Endothelial cell of umbilical vein (primary cell): ENCODE data around the gene EGF. TPM values are rescaled to one million over a fixed set of nuclear protein-coding genes. Genes with fewer than 3 reads are reported as not detected.

Source experiments
- BruUV-seq: library from RNA; stranded (reverse); fragments of 400-500 nt; replicated peaks from 2 replicates; lab custom pipeline; 2021; lab: Mats Ljungman, UMichigan
- CTCF ChIA-PET: fragments of 300-600, 350-600 bp; sonication (Branson Sonifier 250); formaldehyde crosslinking; loops from one replicate; lab custom pipeline; 2021; ENCODE audit warnings: antibody characterized with exemption, inconsistent platforms; lab: Charles Lee
- POLR2A ChIA-PET: fragments of 300-600, 350-600 bp; sonication (Branson Sonifier 250); formaldehyde crosslinking; loops from one replicate; lab custom pipeline; 2021; ENCODE audit warnings: antibody characterized with exemption, inconsistent platforms; lab: Charles Lee
- DNase-seq: peaks from one replicate; pipeline ENCODE4 v3.0.0-alpha.2; 2011; ENCODE audit warnings: low read depth, low spot score
- FAIRE-seq: peaks from 2 replicates; lab custom pipeline; 2011; peaks lifted over from hg19 to GRCh38; lab: Jason Lieb, UNC
- H2AFZ ChIP-seq: 2 replicates; pipeline ENCODE4 v1.6.0; 2012; ENCODE audit warnings: low read depth, low read length, control low read depth, inconsistent platforms
- H3K27ac ChIP-seq: 2 replicates; pipeline ENCODE4 v1.5.1; 2011; ENCODE audit warnings: low read depth, mild to moderate bottlenecking, control low read depth, low read length, moderate library complexity; ENCODE audit not compliant: insufficient read depth
- H3K27me3 ChIP-seq, 2 experiments: 2 replicates each; pipeline versions ENCODE4 v1.6.0 to v1.6.1; 2011; ENCODE audit warnings: low read length in 2 of 2, mixed read lengths in 1 of 2; ENCODE audit not compliant: control insufficient read depth in 2 of 2, insufficient read depth in 2 of 2
- H3K36me3 ChIP-seq, 2 experiments: 2 replicates in 1 of 2; 3 replicates in 1 of 2; pipeline ENCODE4 v1.5.1; 2011; ENCODE audit warnings: low read length in 2 of 2, mild to moderate bottlenecking in 1 of 2, moderate library complexity in 1 of 2; ENCODE audit not compliant: control insufficient read depth in 2 of 2, insufficient read depth in 2 of 2; ENCODE audit errors: extremely low read depth in 1 of 2
- H3K4me1 ChIP-seq: 3 replicates; pipeline ENCODE4 v1.5.1; 2011; ENCODE audit warnings: mild to moderate bottlenecking, low read length; ENCODE audit not compliant: control insufficient read depth, insufficient read depth; ENCODE audit errors: extremely low read depth
- H3K4me2 ChIP-seq: 2 replicates; pipeline ENCODE4 v1.6.1; 2011; ENCODE audit warnings: low read length, control low read depth, mixed read lengths; ENCODE audit not compliant: insufficient read depth
- H3K4me3 ChIP-seq, 3 experiments: fragments of 200-600 bp in 1 of 3; sonication (generic), shearing (Covaris generic) in 1 of 3; replicated peaks in 1 of 3; 2 replicates each; pipeline ENCODE4 v1.5.1; 2011 to 2016; ENCODE audit warnings: control low read depth in 3 of 3, low read length in 3 of 3, mild to moderate bottlenecking in 2 of 3, inconsistent platforms in 1 of 3, low read depth in 1 of 3, moderate library complexity in 1 of 3; ENCODE audit not compliant: insufficient read depth in 1 of 3
- H3K79me2 ChIP-seq: 2 replicates; pipeline ENCODE4 v1.6.0; 2012; ENCODE audit warnings: low read length, inconsistent platforms; ENCODE audit not compliant: control insufficient read depth, insufficient read depth
- H3K9ac ChIP-seq: replicated peaks from 2 replicates; pipeline ENCODE3; 2011; ENCODE audit warnings: low read length, control low read depth; ENCODE audit not compliant: insufficient read depth; ENCODE audit errors: extremely low read depth
- H3K9me1 ChIP-seq: replicated peaks from 3 replicates; pipeline ENCODE4 v1.6.0; 2011; ENCODE audit warnings: mild to moderate bottlenecking, low read length; ENCODE audit not compliant: control insufficient read depth, insufficient read depth; ENCODE audit errors: extremely low read depth
- H3K9me3 ChIP-seq: replicated peaks from 2 replicates; pipeline ENCODE4 v1.5.1; 2012; ENCODE audit warnings: low read length, inconsistent platforms; ENCODE audit not compliant: control insufficient read depth, insufficient read depth
- H4K20me1 ChIP-seq: replicated peaks from 2 replicates; pipeline ENCODE3; 2011; ENCODE audit warnings: mild to moderate bottlenecking, low read length; ENCODE audit not compliant: control insufficient read depth, insufficient read depth; ENCODE audit errors: extremely low read depth
- CTCF ChIP-seq, 2 donors: IDR thresholded peaks; 1 replicate in 1 of 2; 2 replicates in 1 of 2; pipeline ENCODE4 v1.5.1; 2011; ENCODE audit warnings: low read length in 2 of 2, mild to moderate bottlenecking in 2 of 2, moderate library complexity in 2 of 2, control low read depth in 1 of 2, inconsistent platforms in 1 of 2, low read depth in 1 of 2; ENCODE audit not compliant: insufficient read depth in 1 of 2; ENCODE audit errors: extremely low read depth in 1 of 2
- EZH2 ChIP-seq: IDR thresholded peaks from 2 replicates; pipeline ENCODE4 v1.6.1; 2012; ENCODE audit warnings: borderline replicate concordance, low read depth, mild to moderate bottlenecking, moderate library complexity, low read length, inconsistent platforms; ENCODE audit not compliant: severe bottlenecking
- FOS ChIP-seq: IDR thresholded peaks from 2 replicates; pipeline ENCODE4 v1.6.1; 2011; ENCODE audit warnings: mild to moderate bottlenecking, low read length, moderate library complexity, borderline replicate concordance; ENCODE audit not compliant: insufficient read depth
- GATA2 ChIP-seq: IDR thresholded peaks from 2 replicates; pipeline ENCODE4 v1.7.0; 2011; ENCODE audit warnings: low read depth, mild to moderate bottlenecking, moderate library complexity, mixed read lengths, low read length; ENCODE audit not compliant: insufficient read length, insufficient read depth
- JUN ChIP-seq: IDR thresholded peaks from 2 replicates; pipeline ENCODE4 v1.6.1; 2011; ENCODE audit warnings: borderline replicate concordance, low read depth; ENCODE audit not compliant: insufficient read length, insufficient read depth
- MAX ChIP-seq: IDR thresholded peaks from 2 replicates; pipeline ENCODE4 v1.6.1; 2011; ENCODE audit not compliant: insufficient read depth, insufficient read length
- MYC ChIP-seq: IDR thresholded peaks from one replicate; pipeline ENCODE4 v1.6.1; 2011; ENCODE audit warnings: mild to moderate bottlenecking, low read depth, low read length
- POLR2A ChIP-seq: IDR thresholded peaks from 2 replicates; pipeline ENCODE4 v1.6.1; 2012; ENCODE audit warnings: low read depth, mild to moderate bottlenecking, control low read depth, low read length
- POLR2AphosphoS5 ChIP-seq: IDR thresholded peaks from 2 replicates; pipeline ENCODE4 v1.6.1; 2012; ENCODE audit warnings: low read depth, mild to moderate bottlenecking, control low read depth, low read length, moderate library complexity; ENCODE audit not compliant: insufficient read depth
- dilution Hi-C: fragments of 300-500 bp; cut with MboI; formaldehyde crosslinking; loops from one replicate; pipeline ENCODE4 v1.15.0; 2019; ENCODE audit warnings: low sequenced_read_pairs; ENCODE audit not compliant: extremely low pct_ligation_motif_present
- intact Hi-C: fragments of 100-400 bp; cut with micrococcal nuclease; formaldehyde crosslinking; loops from one replicate; pipeline ENCODE4 v1.10.0; 2022
- polyA plus RNA-seq, 4 experiments: library from polyadenylated mRNA; depleted of rRNA in 3 of 4; stranded (reverse) in 3 of 4; unstranded in 1 of 4; fragments of >200 nt; gene quantifications; 2 replicates each; pipeline versions ENCODE4 v1.2.1 to v1.2.3, GENCODE V29; 2011 to 2012; ENCODE audit warnings: missing spikeins in 1 of 4
- total RNA-seq: library from RNA; stranded (reverse); gene quantifications from 2 replicates; pipeline ENCODE4 v1.2.3, GENCODE V29; 2021

Gene EGF
- total and polyA plus RNA-seq, 2 donors (not counting 3 experiments of a cell fraction or from before 2014, with no cell fraction given) = not detected

GRCh38 chr4:109955146-109955545 lies 42.5 kb downstream of the EGF start:
- H3K27me3 ChIP-seq = no peaks in the 10 kb centered on the region
- TF ChIP-seq CTCF (IDR thresholded peaks at IDR 0.05; ENCODE audit: extremely low read depth in 1 of 2, insufficient read depth in 1 of 2, low read depth in 1 of 2, low read length in 2 of 2) (no peak), MAX (no peak), GATA2 (no peak), POLR2A (no peak), MYC (no peak), EZH2 (no peak), JUN (no peak), FOS (no peak), POLR2AphosphoS5 (no peak)
- FAIRE-seq (no peak), DNase-seq (no peak)
- dilution Hi-C loops = no loop called here
- H3K4me1 ChIP-seq = no peaks in the 10 kb centered on the region
- H3K27ac ChIP-seq = no peak overlapping the region
- no peaks in the 10 kb centered on the region for H3K9me1 ChIP-seq
- H4K20me1 ChIP-seq = no peaks in the 10 kb centered on the region
- H3K4me2 ChIP-seq = no peak overlapping the region
- BruUV-seq = no TSS peak
- no peaks in the 10 kb centered on the region for H3K9me3 ChIP-seq
- no peak overlapping the region for H2AFZ ChIP-seq
- H3K9ac ChIP-seq = no peak overlapping the region
- no peaks in the 10 kb centered on the region for H3K36me3 ChIP-seq
- intact Hi-C loops = no loop called here
- ChIA-PET CTCF (no interaction called here), POLR2A (no interaction called here)
- no peaks in the 10 kb centered on the region for H3K79me2 ChIP-seq
- H3K4me3 ChIP-seq = no peak overlapping the region
